ENCODE measurements around the gene QRICH2.
"Not testable (repeated sequence)": the region's sequence is repeated elsewhere in the genome, so short reads cannot be mapped to it uniquely, and the experiment has no call there.

Gene QRICH2

GRCh38 chr17:76247304-76247703 is 60.8 kb downstream of the QRICH2 start:
- Histone ChIP-seq H3K27ac (ENCODE audit: insufficient read depth, low read depth, low read length, poor library complexity, severe bottlenecking) (no peak overlapping the region), H3K27me3 (ENCODE audit: control insufficient read depth, insufficient read depth, low read length, poor library complexity, severe bottlenecking) (peaks cover 9% of the 10 kb centered on the region), H3K36me3 (ENCODE audit: control insufficient read depth, insufficient read depth, low read length) (no peaks in the 10 kb centered on the region), H3K4me1 (ENCODE audit: control insufficient read depth, insufficient read depth, low read length) (peaks cover 4% of the 10 kb centered on the region), H3K4me3 (ENCODE audit: insufficient read depth, low read depth, low read length) (no peak overlapping the region), H3K9me3 (ENCODE audit: control insufficient read depth, low read length) (no peaks in the 10 kb centered on the region)
- 92 to 96% methylated on average over 6 of the region's 8 CpGs for WGBS, 2 experiments

GRCh38 chr17:76246080-76247066 is 61.7 kb downstream of the QRICH2 start:
- H3K4me3 ChIP-seq (ENCODE audit: insufficient read depth, low read depth, low read length) = no peak overlapping the region
- no peaks in the 10 kb centered on the region for H3K9me3 ChIP-seq (ENCODE audit: control insufficient read depth, low read length)
- H3K4me1 ChIP-seq (ENCODE audit: control insufficient read depth, insufficient read depth, low read length) = peaks cover 5% of the 10 kb centered on the region
- no peaks in the 10 kb centered on the region for H3K36me3 ChIP-seq (ENCODE audit: control insufficient read depth, insufficient read depth, low read length)
- peaks cover 17% of the 10 kb centered on the region for H3K27me3 ChIP-seq (ENCODE audit: control insufficient read depth, insufficient read depth, low read length, poor library complexity, severe bottlenecking)
- no peak overlapping the region for H3K27ac ChIP-seq (ENCODE audit: insufficient read depth, low read depth, low read length, poor library complexity, severe bottlenecking)
- 88 to 91% methylated on average over 7 of the region's 7 CpGs for WGBS, 2 experiments

- H3K4me3 ChIP-seq (ENCODE audit: insufficient read depth, low read depth, low read length); H3K9me3 ChIP-seq (ENCODE audit: control insufficient read depth, low read length); H3K36me3 ChIP-seq (ENCODE audit: control insufficient read depth, insufficient read depth, low read length); H3K27ac ChIP-seq (ENCODE audit: insufficient read depth, low read depth, low read length, poor library complexity, severe bottlenecking): not testable (repeated sequence)
- WGBS, 2 experiments = 88 to 94% methylated on average over 8 of the region's 8 CpGs
- Histone ChIP-seq H3K4me1 (ENCODE audit: control insufficient read depth, insufficient read depth, low read length) (peaks cover 12% of the 10 kb centered on the region), H3K27me3 (ENCODE audit: control insufficient read depth, insufficient read depth, low read length, poor library complexity, severe bottlenecking) (peaks cover 28% of the 10 kb centered on the region)
Observed at GRCh38 chr17:76244721-76245120, 63.4 kb downstream of the QRICH2 start.

GRCh38 chr17:76243826-76244679 is 64.0 kb downstream of the QRICH2 start:
- Histone ChIP-seq H3K27ac (ENCODE audit: insufficient read depth, low read depth, low read length, poor library complexity, severe bottlenecking) (no peak overlapping the region), H3K9me3 (ENCODE audit: control insufficient read depth, low read length) (no peaks in the 10 kb centered on the region), H3K36me3 (ENCODE audit: control insufficient read depth, insufficient read depth, low read length) (no peaks in the 10 kb centered on the region), H3K27me3 (ENCODE audit: control insufficient read depth, insufficient read depth, low read length, poor library complexity, severe bottlenecking) (peaks cover 35% of the 10 kb centered on the region), H3K4me3 (ENCODE audit: insufficient read depth, low read depth, low read length) (no peak overlapping the region), H3K4me1 (ENCODE audit: control insufficient read depth, insufficient read depth, low read length) (peaks cover 12% of the 10 kb centered on the region)
- WGBS, 2 experiments = 92 to 95% methylated on average over 12 of the region's 12 CpGs

GRCh38 chr17:76241691-76242255 is 66.3 kb downstream of the QRICH2 start:
- WGBS, 2 experiments = 93 to 95% methylated on average over 15 of the region's 15 CpGs
- no peaks in the 10 kb centered on the region for H3K36me3 ChIP-seq (ENCODE audit: control insufficient read depth, insufficient read depth, low read length)
- no peaks in the 10 kb centered on the region for H3K9me3 ChIP-seq (ENCODE audit: control insufficient read depth, low read length)
- no peak overlapping the region for H3K4me3 ChIP-seq (ENCODE audit: insufficient read depth, low read depth, low read length)
- no peak overlapping the region for H3K27ac ChIP-seq (ENCODE audit: insufficient read depth, low read depth, low read length, poor library complexity, severe bottlenecking)
- peaks cover 12% of the 10 kb centered on the region for H3K4me1 ChIP-seq (ENCODE audit: control insufficient read depth, insufficient read depth, low read length)
- peaks cover 55% of the 10 kb centered on the region for H3K27me3 ChIP-seq (ENCODE audit: control insufficient read depth, insufficient read depth, low read length, poor library complexity, severe bottlenecking)

- H3K4me3 ChIP-seq (ENCODE audit: insufficient read depth, low read depth, low read length) = peak overlapping the region; percentile 52
- no peaks in the 10 kb centered on the region for H3K9me3 ChIP-seq (ENCODE audit: control insufficient read depth, low read length)
- H3K27me3 ChIP-seq (ENCODE audit: control insufficient read depth, insufficient read depth, low read length, poor library complexity, severe bottlenecking) = peaks cover 55% of the 10 kb centered on the region
- no peak overlapping the region for H3K27ac ChIP-seq (ENCODE audit: insufficient read depth, low read depth, low read length, poor library complexity, severe bottlenecking)
- WGBS, 2 experiments = 32 to 35% methylated on average over 12 of the region's 12 CpGs
- H3K36me3 ChIP-seq (ENCODE audit: control insufficient read depth, insufficient read depth, low read length) = no peaks in the 10 kb centered on the region
- H3K4me1 ChIP-seq (ENCODE audit: control insufficient read depth, insufficient read depth, low read length) = peaks cover 10% of the 10 kb centered on the region
Observed at GRCh38 chr17:76241204-76241538, 66.9 kb downstream of the QRICH2 start.

GRCh38 chr17:76240461-76241203 is 67.4 kb downstream of the QRICH2 start, which contains the start of gene RNF157:
RNF157 (minus strand) TSS chr17:76240493; CDS start chr17:76240240, 253 bp downstream.
- no peak within 1 kb of the TSS for H3K27ac ChIP-seq (ENCODE audit: insufficient read depth, low read depth, low read length, poor library complexity, severe bottlenecking)
- H3K4me1 ChIP-seq (ENCODE audit: control insufficient read depth, insufficient read depth, low read length) = peaks cover 8% of the 10 kb centered on the region
- H3K36me3 ChIP-seq (ENCODE audit: control insufficient read depth, insufficient read depth, low read length) = no peaks in the 10 kb centered on the region
- H3K27me3 ChIP-seq (ENCODE audit: control insufficient read depth, insufficient read depth, low read length, poor library complexity, severe bottlenecking) = peaks cover 55% of the 10 kb centered on the region
- 1% methylated on average over 102 of the region's 102 CpGs for WGBS, 2 experiments
- no peaks in the 10 kb centered on the region for H3K9me3 ChIP-seq (ENCODE audit: control insufficient read depth, low read length)
- peak within 1 kb of the TSS; percentile 52 for H3K4me3 ChIP-seq (ENCODE audit: insufficient read depth, low read depth, low read length)

GRCh38 chr17:76239538-76240274 is 68.4 kb downstream of the QRICH2 start:
- Histone ChIP-seq H3K4me3 (ENCODE audit: insufficient read depth, low read depth, low read length) (peak overlapping the region; percentile 42), H3K36me3 (ENCODE audit: control insufficient read depth, insufficient read depth, low read length) (no peaks in the 10 kb centered on the region), H3K27ac (ENCODE audit: insufficient read depth, low read depth, low read length, poor library complexity, severe bottlenecking) (no peak overlapping the region), H3K27me3 (ENCODE audit: control insufficient read depth, insufficient read depth, low read length, poor library complexity, severe bottlenecking) (peaks cover 55% of the 10 kb centered on the region), H3K9me3 (ENCODE audit: control insufficient read depth, low read length) (no peaks in the 10 kb centered on the region), H3K4me1 (ENCODE audit: control insufficient read depth, insufficient read depth, low read length) (peaks cover 8% of the 10 kb centered on the region)
- WGBS, 2 experiments = 2% methylated on average over 75 of the region's 75 CpGs

GRCh38 chr17:76238847-76239537 is 69.1 kb downstream of the QRICH2 start:
- peaks cover 8% of the 10 kb centered on the region for H3K4me1 ChIP-seq (ENCODE audit: control insufficient read depth, insufficient read depth, low read length)
- no peak overlapping the region for H3K27ac ChIP-seq (ENCODE audit: insufficient read depth, low read depth, low read length, poor library complexity, severe bottlenecking)
- H3K9me3 ChIP-seq (ENCODE audit: control insufficient read depth, low read length) = no peaks in the 10 kb centered on the region
- no peak overlapping the region for H3K4me3 ChIP-seq (ENCODE audit: insufficient read depth, low read depth, low read length)
- peaks cover 55% of the 10 kb centered on the region for H3K27me3 ChIP-seq (ENCODE audit: control insufficient read depth, insufficient read depth, low read length, poor library complexity, severe bottlenecking)
- no peaks in the 10 kb centered on the region for H3K36me3 ChIP-seq (ENCODE audit: control insufficient read depth, insufficient read depth, low read length)
- 72 to 73% methylated on average over 10 to 11 of the region's 11 CpGs for WGBS, 2 experiments

All from ectodermal cell (in vitro differentiated cells).